ENCODE measurements around the gene IGDCC3. TPM values are rescaled to one million over a fixed set of nuclear protein-coding genes. Genes with fewer than 3 reads are reported as not detected.

IGDCC3 gene
- total and polyA plus RNA-seq, 2 donors (not counting 3 experiments of a cell fraction or from before 2014, with no cell fraction given) = 0.03 TPM; not detected in 1

GRCh38 chr15:65344914-65345275, 32.9 kb downstream of the IGDCC3 start:
- FAIRE-seq = no peak
- Histone ChIP-seq H3K27me3 (ENCODE audit: control insufficient read depth in 2 of 2, insufficient read depth in 2 of 2, low read length in 2 of 2) (peaks cover 0 to 3% of the 10 kb centered on the region in 2 experiments), H3K27ac (ENCODE audit: insufficient read depth, low read depth, low read length) (no peak overlapping the region), H3K4me2 (ENCODE audit: insufficient read depth, low read length) (no peak overlapping the region), H3K9me3 (replicated peaks; ENCODE audit: control insufficient read depth, insufficient read depth, low read length) (no peaks in the 10 kb centered on the region), H4K20me1 (replicated peaks; ENCODE audit: control insufficient read depth, extremely low read depth, insufficient read depth, low read length) (no peaks in the 10 kb centered on the region), H3K9ac (replicated peaks; ENCODE audit: extremely low read depth, insufficient read depth, low read length) (no peak overlapping the region), H2AFZ (ENCODE audit: low read depth, low read length) (no peak overlapping the region), H3K4me3 (replicated peaks in 1 of 3; ENCODE audit: insufficient read depth in 1 of 3, low read depth in 1 of 3, low read length in 3 of 3) (no peak overlapping the region), H3K4me1 (ENCODE audit: control insufficient read depth, extremely low read depth, insufficient read depth, low read length) (peaks cover 1% of the 10 kb centered on the region), H3K36me3 (ENCODE audit: control insufficient read depth in 2 of 2, extremely low read depth in 1 of 2, insufficient read depth in 2 of 2, low read length in 2 of 2) (no peaks in the 10 kb centered on the region), H3K79me2 (ENCODE audit: control insufficient read depth, insufficient read depth, low read length) (no peaks in the 10 kb centered on the region), H3K9me1 (replicated peaks; ENCODE audit: control insufficient read depth, extremely low read depth, insufficient read depth, low read length) (no peaks in the 10 kb centered on the region)
- TF ChIP-seq POLR2AphosphoS5 (IDR thresholded peaks at IDR 0.05; ENCODE audit: insufficient read depth, low read depth, low read length) (no peak), FOS (IDR thresholded peaks at IDR 0.05; ENCODE audit: borderline replicate concordance, insufficient read depth, low read length) (no peak), POLR2A (IDR thresholded peaks at IDR 0.05; ENCODE audit: low read depth, low read length) (no peak)
- POLR2A ChIA-PET = no interaction called here
- DNase-seq (ENCODE audit: low read depth, low spot score) = no peak
- BruUV-seq (replicated peaks) = no TSS peak
- CTCF ChIA-PET = no interaction called here
- dilution Hi-C loops (cut with MboI; ENCODE audit: extremely low pct_ligation_motif_present, low sequenced_read_pairs) = no loop called here
- intact Hi-C loops (cut with micrococcal nuclease) = no loop called here

GRCh38 chr15:65344214-65344913, 33.4 kb downstream of the IGDCC3 start:
- dilution Hi-C loops (cut with MboI; ENCODE audit: extremely low pct_ligation_motif_present, low sequenced_read_pairs) (no loop called here), intact Hi-C loops (cut with micrococcal nuclease) (no loop called here)
- H3K9me3 ChIP-seq (replicated peaks; ENCODE audit: control insufficient read depth, insufficient read depth, low read length) = no peaks in the 10 kb centered on the region
- TF ChIP-seq GATA2 (IDR thresholded peaks at IDR 0.05; ENCODE audit: insufficient read depth, insufficient read length, low read depth, low read length) (no peak), MYC (IDR thresholded peaks at IDR 0.05; ENCODE audit: low read depth, low read length) (no peak), POLR2AphosphoS5 (IDR thresholded peaks at IDR 0.05; ENCODE audit: insufficient read depth, low read depth, low read length) (no peak), JUN (IDR thresholded peaks at IDR 0.05; ENCODE audit: borderline replicate concordance, insufficient read depth, insufficient read length, low read depth) (no peak), CTCF (IDR thresholded peaks at IDR 0.05; ENCODE audit: extremely low read depth in 1 of 2, insufficient read depth in 1 of 2, low read depth in 1 of 2, low read length in 2 of 2) (no peak), FOS (IDR thresholded peaks at IDR 0.05; ENCODE audit: borderline replicate concordance, insufficient read depth, low read length) (no peak), EZH2 (IDR thresholded peaks at IDR 0.05; ENCODE audit: borderline replicate concordance, low read depth, low read length, severe bottlenecking) (no peak), POLR2A (IDR thresholded peaks at IDR 0.05; ENCODE audit: low read depth, low read length) (no peak)
- FAIRE-seq = no peak
- H3K9ac ChIP-seq (replicated peaks; ENCODE audit: extremely low read depth, insufficient read depth, low read length) = no peak overlapping the region
- CTCF ChIA-PET = interaction anchor here (1.4 kb wide), 1 partner anchor 40 kb away, joined by 3 read pairs; no protein-coding TSS in a partner anchor
- no peak overlapping the region for H2AFZ ChIP-seq (ENCODE audit: low read depth, low read length)
- H3K79me2 ChIP-seq (ENCODE audit: control insufficient read depth, insufficient read depth, low read length) = no peaks in the 10 kb centered on the region
- H3K4me1 ChIP-seq (ENCODE audit: control insufficient read depth, extremely low read depth, insufficient read depth, low read length) = peaks cover 4% of the 10 kb centered on the region
- H3K27me3 ChIP-seq (ENCODE audit: control insufficient read depth in 2 of 2, insufficient read depth in 2 of 2, low read length in 2 of 2) = peaks cover 0 to 3% of the 10 kb centered on the region in 2 experiments
- no peaks in the 10 kb centered on the region for H3K9me1 ChIP-seq (replicated peaks; ENCODE audit: control insufficient read depth, extremely low read depth, insufficient read depth, low read length)
- POLR2A ChIA-PET = no interaction called here
- H3K36me3 ChIP-seq (ENCODE audit: control insufficient read depth in 2 of 2, extremely low read depth in 1 of 2, insufficient read depth in 2 of 2, low read length in 2 of 2) = no peaks in the 10 kb centered on the region
- no peaks in the 10 kb centered on the region for H4K20me1 ChIP-seq (replicated peaks; ENCODE audit: control insufficient read depth, extremely low read depth, insufficient read depth, low read length)
- H3K4me3 ChIP-seq (replicated peaks in 1 of 3; ENCODE audit: insufficient read depth in 1 of 3, low read depth in 1 of 3, low read length in 3 of 3) = no peak overlapping the region
- DNase-seq (ENCODE audit: low read depth, low spot score) = no peak
- BruUV-seq (replicated peaks) = no TSS peak
- no peak overlapping the region for H3K4me2 ChIP-seq (ENCODE audit: insufficient read depth, low read length)
- H3K27ac ChIP-seq (ENCODE audit: insufficient read depth, low read depth, low read length) = no peak overlapping the region
